Endothelial cell of umbilical vein (primary cell): ENCODE measurements around the gene TYW3. TPM values are rescaled to one million over a fixed set of nuclear protein-coding genes. Genes with fewer than 3 reads are reported as not detected.

Experiments used
- BruUV-seq: library from RNA; stranded (reverse); fragments of 400-500 nt; replicated peaks from 2 replicates; lab custom pipeline; 2021; lab: Mats Ljungman, UMichigan
- CTCF ChIA-PET: fragments of 300-600, 350-600 bp; sonication (Branson Sonifier 250); formaldehyde crosslinking; loops from one replicate; lab custom pipeline; 2021; ENCODE audit warnings: antibody characterized with exemption, inconsistent platforms; lab: Charles Lee
- POLR2A ChIA-PET: fragments of 300-600, 350-600 bp; sonication (Branson Sonifier 250); formaldehyde crosslinking; loops from one replicate; lab custom pipeline; 2021; ENCODE audit warnings: antibody characterized with exemption, inconsistent platforms; lab: Charles Lee
- DNase-seq: peaks from one replicate; pipeline ENCODE4 v3.0.0-alpha.2; 2011; ENCODE audit warnings: low read depth, low spot score
- FAIRE-seq: peaks from 2 replicates; lab custom pipeline; 2011; peaks lifted over from hg19 to GRCh38; lab: Jason Lieb, UNC
- H2AFZ ChIP-seq: 2 replicates; pipeline ENCODE4 v1.6.0; 2012; ENCODE audit warnings: low read depth, low read length, control low read depth, inconsistent platforms
- H3K27ac ChIP-seq: 2 replicates; pipeline ENCODE4 v1.5.1; 2011; ENCODE audit warnings: low read depth, mild to moderate bottlenecking, control low read depth, low read length, moderate library complexity; ENCODE audit not compliant: insufficient read depth
- H3K27me3 ChIP-seq, 2 experiments: 2 replicates each; pipeline versions ENCODE4 v1.6.0 to v1.6.1; 2011; ENCODE audit warnings: low read length in 2 of 2, mixed read lengths in 1 of 2; ENCODE audit not compliant: control insufficient read depth in 2 of 2, insufficient read depth in 2 of 2
- H3K36me3 ChIP-seq, 2 experiments: 2 replicates in 1 of 2; 3 replicates in 1 of 2; pipeline ENCODE4 v1.5.1; 2011; ENCODE audit warnings: low read length in 2 of 2, mild to moderate bottlenecking in 1 of 2, moderate library complexity in 1 of 2; ENCODE audit not compliant: control insufficient read depth in 2 of 2, insufficient read depth in 2 of 2; ENCODE audit errors: extremely low read depth in 1 of 2
- H3K4me1 ChIP-seq: 3 replicates; pipeline ENCODE4 v1.5.1; 2011; ENCODE audit warnings: mild to moderate bottlenecking, low read length; ENCODE audit not compliant: control insufficient read depth, insufficient read depth; ENCODE audit errors: extremely low read depth
- H3K4me2 ChIP-seq: 2 replicates; pipeline ENCODE4 v1.6.1; 2011; ENCODE audit warnings: low read length, control low read depth, mixed read lengths; ENCODE audit not compliant: insufficient read depth
- H3K4me3 ChIP-seq, 3 experiments: fragments of 200-600 bp in 1 of 3; sonication (generic), shearing (Covaris generic) in 1 of 3; replicated peaks in 1 of 3; 2 replicates each; pipeline ENCODE4 v1.5.1; 2011 to 2016; ENCODE audit warnings: control low read depth in 3 of 3, low read length in 3 of 3, mild to moderate bottlenecking in 2 of 3, inconsistent platforms in 1 of 3, low read depth in 1 of 3, moderate library complexity in 1 of 3; ENCODE audit not compliant: insufficient read depth in 1 of 3
- H3K79me2 ChIP-seq: 2 replicates; pipeline ENCODE4 v1.6.0; 2012; ENCODE audit warnings: low read length, inconsistent platforms; ENCODE audit not compliant: control insufficient read depth, insufficient read depth
- H3K9ac ChIP-seq: replicated peaks from 2 replicates; pipeline ENCODE3; 2011; ENCODE audit warnings: low read length, control low read depth; ENCODE audit not compliant: insufficient read depth; ENCODE audit errors: extremely low read depth
- H3K9me1 ChIP-seq: replicated peaks from 3 replicates; pipeline ENCODE4 v1.6.0; 2011; ENCODE audit warnings: mild to moderate bottlenecking, low read length; ENCODE audit not compliant: control insufficient read depth, insufficient read depth; ENCODE audit errors: extremely low read depth
- H3K9me3 ChIP-seq: replicated peaks from 2 replicates; pipeline ENCODE4 v1.5.1; 2012; ENCODE audit warnings: low read length, inconsistent platforms; ENCODE audit not compliant: control insufficient read depth, insufficient read depth
- H4K20me1 ChIP-seq: replicated peaks from 2 replicates; pipeline ENCODE3; 2011; ENCODE audit warnings: mild to moderate bottlenecking, low read length; ENCODE audit not compliant: control insufficient read depth, insufficient read depth; ENCODE audit errors: extremely low read depth
- CTCF ChIP-seq, 2 donors: IDR thresholded peaks; 1 replicate in 1 of 2; 2 replicates in 1 of 2; pipeline ENCODE4 v1.5.1; 2011; ENCODE audit warnings: low read length in 2 of 2, mild to moderate bottlenecking in 2 of 2, moderate library complexity in 2 of 2, control low read depth in 1 of 2, inconsistent platforms in 1 of 2, low read depth in 1 of 2; ENCODE audit not compliant: insufficient read depth in 1 of 2; ENCODE audit errors: extremely low read depth in 1 of 2
- EZH2 ChIP-seq: IDR thresholded peaks from 2 replicates; pipeline ENCODE4 v1.6.1; 2012; ENCODE audit warnings: borderline replicate concordance, low read depth, mild to moderate bottlenecking, moderate library complexity, low read length, inconsistent platforms; ENCODE audit not compliant: severe bottlenecking
- FOS ChIP-seq: IDR thresholded peaks from 2 replicates; pipeline ENCODE4 v1.6.1; 2011; ENCODE audit warnings: mild to moderate bottlenecking, low read length, moderate library complexity, borderline replicate concordance; ENCODE audit not compliant: insufficient read depth
- GATA2 ChIP-seq: IDR thresholded peaks from 2 replicates; pipeline ENCODE4 v1.7.0; 2011; ENCODE audit warnings: low read depth, mild to moderate bottlenecking, moderate library complexity, mixed read lengths, low read length; ENCODE audit not compliant: insufficient read length, insufficient read depth
- JUN ChIP-seq: IDR thresholded peaks from 2 replicates; pipeline ENCODE4 v1.6.1; 2011; ENCODE audit warnings: borderline replicate concordance, low read depth; ENCODE audit not compliant: insufficient read length, insufficient read depth
- MYC ChIP-seq: IDR thresholded peaks from one replicate; pipeline ENCODE4 v1.6.1; 2011; ENCODE audit warnings: mild to moderate bottlenecking, low read depth, low read length
- POLR2A ChIP-seq: IDR thresholded peaks from 2 replicates; pipeline ENCODE4 v1.6.1; 2012; ENCODE audit warnings: low read depth, mild to moderate bottlenecking, control low read depth, low read length
- POLR2AphosphoS5 ChIP-seq: IDR thresholded peaks from 2 replicates; pipeline ENCODE4 v1.6.1; 2012; ENCODE audit warnings: low read depth, mild to moderate bottlenecking, control low read depth, low read length, moderate library complexity; ENCODE audit not compliant: insufficient read depth
- dilution Hi-C: fragments of 300-500 bp; cut with MboI; formaldehyde crosslinking; loops from one replicate; pipeline ENCODE4 v1.15.0; 2019; ENCODE audit warnings: low sequenced_read_pairs; ENCODE audit not compliant: extremely low pct_ligation_motif_present
- intact Hi-C: fragments of 100-400 bp; cut with micrococcal nuclease; formaldehyde crosslinking; loops from one replicate; pipeline ENCODE4 v1.10.0; 2022
- polyA plus RNA-seq, 4 experiments: library from polyadenylated mRNA; depleted of rRNA in 3 of 4; stranded (reverse) in 3 of 4; unstranded in 1 of 4; fragments of >200 nt; gene quantifications; 2 replicates each; pipeline versions ENCODE4 v1.2.1 to v1.2.3, GENCODE V29; 2011 to 2012; ENCODE audit warnings: missing spikeins in 1 of 4
- total RNA-seq: library from RNA; stranded (reverse); gene quantifications from 2 replicates; pipeline ENCODE4 v1.2.3, GENCODE V29; 2021
- TF ChIP-seq, protein P1 (sequence below): IDR thresholded peaks from 2 replicates; pipeline ENCODE4 v1.6.1; 2011; ENCODE audit not compliant: insufficient read depth, insufficient read length

Gene TYW3
- total and polyA plus RNA-seq, 2 donors (not counting 3 experiments of a cell fraction or from before 2014, with no cell fraction given): 8.5 to 22.8 TPM

DNA sequence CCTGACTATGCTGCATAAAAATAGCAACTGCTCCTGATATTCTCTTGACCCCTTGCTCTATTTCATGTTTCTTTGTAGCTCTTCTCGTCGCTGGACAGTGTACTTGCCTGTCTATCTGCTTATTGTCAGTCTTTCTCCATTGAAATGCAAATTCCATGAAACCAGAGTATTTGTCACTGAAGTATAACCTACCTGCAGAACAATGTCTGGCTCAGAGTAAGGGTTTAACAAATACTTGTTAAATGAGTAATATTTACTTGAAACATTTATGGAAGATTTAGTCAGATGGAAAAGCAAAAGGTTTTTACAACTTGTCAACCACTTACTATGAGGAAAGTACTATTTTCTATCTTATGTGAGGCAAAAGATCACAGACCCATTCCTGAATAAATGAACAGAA, 39.5 kb upstream of the TYW3 start:
- TF ChIP-seq POLR2A: no peak
- TF ChIP-seq MYC: no peak
- TF ChIP-seq JUN: no peak
- no peak for TF ChIP-seq CTCF (IDR thresholded peaks at IDR 0.05; ENCODE audit: extremely low read depth in 1 of 2, insufficient read depth in 1 of 2, low read depth in 1 of 2, low read length in 2 of 2)
- TF ChIP-seq EZH2: no peak
- no peak for TF ChIP-seq POLR2AphosphoS5
- TF ChIP-seq, protein P1, sequence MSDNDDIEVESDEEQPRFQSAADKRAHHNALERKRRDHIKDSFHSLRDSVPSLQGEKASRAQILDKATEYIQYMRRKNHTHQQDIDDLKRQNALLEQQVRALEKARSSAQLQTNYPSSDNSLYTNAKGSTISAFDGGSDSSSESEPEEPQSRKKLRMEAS: no peak
- TF ChIP-seq FOS: no peak
- no peak for TF ChIP-seq GATA2
- dilution Hi-C loops: no loop called here
- FAIRE-seq (no peak), DNase-seq (no peak)
- H3K36me3 ChIP-seq: no peaks in the 10 kb centered on the region
- no peaks in the 10 kb centered on the region for H4K20me1 ChIP-seq
- no peaks in the 10 kb centered on the region for H3K27me3 ChIP-seq
- H3K27ac ChIP-seq: no peak overlapping the region
- H3K9me3 ChIP-seq: no peaks in the 10 kb centered on the region
- intact Hi-C loops: no loop called here
- no peak overlapping the region for H3K9ac ChIP-seq
- no peak overlapping the region for H3K4me2 ChIP-seq
- no peaks in the 10 kb centered on the region for H3K9me1 ChIP-seq
- ChIA-PET CTCF (no interaction called here), POLR2A (no interaction called here)
- H3K4me1 ChIP-seq: no peaks in the 10 kb centered on the region
- no peak overlapping the region for H2AFZ ChIP-seq
- H3K79me2 ChIP-seq: no peaks in the 10 kb centered on the region
- no TSS peak for BruUV-seq
- no peak overlapping the region for H3K4me3 ChIP-seq
